Thymus (tissue), 14 donors: ENCODE measurements around the gene USP5. TPM values are rescaled to one million over a fixed set of nuclear protein-coding genes. Genes with fewer than 3 reads are reported as not detected.

ENCODE experiments used
- DNase-seq, 9 donors: peaks; one replicate each; pipeline ENCODE4 v3.0.0-alpha.2; 2013; ENCODE audit warnings: low spot score in 9 of 9, low read depth in 6 of 9, missing footprints in 1 of 9
- H3K27ac ChIP-seq, 2 donors: one replicate each; pipeline ENCODE4 v1.5.1; 2013; ENCODE audit warnings: control low read depth in 1 of 2, low read depth in 1 of 2, low read length in 1 of 2, mild to moderate bottlenecking in 1 of 2, moderate library complexity in 1 of 2
- H3K27me3 ChIP-seq, 2 donors: one replicate each; pipeline ENCODE4 v1.5.1; 2013; ENCODE audit warnings: low read length in 1 of 2; ENCODE audit not compliant: control insufficient read depth in 2 of 2, insufficient read depth in 1 of 2
- H3K36me3 ChIP-seq, 2 donors: one replicate each; pipeline ENCODE4 v1.5.1; 2013; ENCODE audit warnings: low read length in 1 of 2, mild to moderate bottlenecking in 1 of 2, moderate library complexity in 1 of 2; ENCODE audit not compliant: control insufficient read depth in 2 of 2, insufficient read depth in 2 of 2
- H3K4me1 ChIP-seq, 2 donors: one replicate each; pipeline ENCODE4 v1.5.1; 2013; ENCODE audit warnings: low read length in 2 of 2; ENCODE audit not compliant: control insufficient read depth in 2 of 2, insufficient read depth in 2 of 2
- H3K4me3 ChIP-seq, 2 donors: one replicate each; pipeline ENCODE4 v1.5.1; 2013; ENCODE audit warnings: low read length in 2 of 2, control low read depth in 1 of 2, mild to moderate bottlenecking in 1 of 2
- H3K9me3 ChIP-seq, 2 donors: one replicate each; pipeline ENCODE4 v1.5.1; 2013; ENCODE audit warnings: low read length in 1 of 2, mild to moderate bottlenecking in 1 of 2; ENCODE audit not compliant: control insufficient read depth in 2 of 2, insufficient read depth in 1 of 2
- WGBS: extraction: QIAGEN DNeasy Blood & Tissue Kit; methylation state at CpG from one replicate; pipeline ENCODE4 v1.1.7; 2013; 5-methylcytosine and 5-hydroxymethylcytosine counted together
- long read RNA-seq, 10 donors: transcript quantifications; one replicate each; lab custom pipeline, GENCODE V29; 2026
- polyA plus RNA-seq: library from polyadenylated mRNA; stranded (reverse); fragments of 200-250 nt; gene quantifications from one replicate; pipeline ENCODE4 v1.2.3, GENCODE V29; 2013
- total RNA-seq: library from RNA; stranded (reverse); fragments of 120-200 nt; gene quantifications from one replicate; pipeline ENCODE4 v1.2.4, GENCODE V29; 2013
- donor health status: healthy.

Gene USP5
- total RNA-seq (61.1 TPM), polyA plus RNA-seq (32.2 TPM)
- long read RNA-seq, donor 1: 0 reads
- long read RNA-seq, donor 2: 0 reads
- long read RNA-seq, donor 3, transcript USP5-202 (20 exons, 3,083 nt): major isoform, 8 of 25 reads
- long read RNA-seq, donor 3, partial matches to known transcripts: 12 of 25 reads
- long read RNA-seq, donor 3, other reads (novel, unspliced or antisense): 0 of 25 reads
- long read RNA-seq, donor 4, partial matches to known transcripts: 0 of 2 reads
- long read RNA-seq, donor 4, other reads (novel, unspliced or antisense): 0 of 2 reads
- long read RNA-seq, donor 5, transcript USP5-202 (20 exons, 3,083 nt): major isoform, 6 of 19 reads
- long read RNA-seq, donor 5, partial matches to known transcripts: 12 of 19 reads
- long read RNA-seq, donor 5, other reads (novel, unspliced or antisense): 0 of 19 reads
- long read RNA-seq, donor 6, partial matches to known transcripts: 19 of 25 reads
- long read RNA-seq, donor 6, other reads (novel, unspliced or antisense): 0 of 25 reads
- long read RNA-seq, donor 7, partial matches to known transcripts: 8 of 8 reads
- long read RNA-seq, donor 7, other reads (novel, unspliced or antisense): 0 of 8 reads
- long read RNA-seq, donor 8, partial matches to known transcripts: 7 of 8 reads
- long read RNA-seq, donor 8, other reads (novel, unspliced or antisense): 0 of 8 reads
- long read RNA-seq, donor 9, partial matches to known transcripts: 0 of 2 reads
- long read RNA-seq, donor 9, other reads (novel, unspliced or antisense): 0 of 2 reads
- long read RNA-seq, donor 10, partial matches to known transcripts: 5 of 7 reads
- long read RNA-seq, donor 10, other reads (novel, unspliced or antisense): 0 of 7 reads

- H3K4me1 ChIP-seq: peaks cover 19 to 39% of the 10 kb centered on the region in 2 donors
- H3K9me3 ChIP-seq: peaks cover 0 to 1% of the 10 kb centered on the region in 2 donors
- no peaks in the 10 kb centered on the region for H3K27me3 ChIP-seq
- DNase-seq: peak; percentile 96 to 100 (median 99)
- peak within 1 kb of the TSS; percentile 96 to 98 for H3K27ac ChIP-seq
- peak within 1 kb of the TSS; percentile 81 to 90 for H3K4me3 ChIP-seq
- peaks cover 36 to 57% of the 10 kb centered on the region in 2 donors for H3K36me3 ChIP-seq
- WGBS: under 1% methylated on average over 65 of the region's 65 CpGs
Measured at GRCh38 chr12:6851921-6852650, at the start of gene USP5. Gene USP5 (plus strand): TSS chr12:6852150. CDS start chr12:6852180, 30 bp downstream.

GRCh38 chr12:6807170-6807569 is 44.8 kb upstream of the USP5 start:
- Histone ChIP-seq H3K9me3 (no peaks in the 10 kb centered on the region), H3K27me3 (no peaks in the 10 kb centered on the region), H3K27ac (no peak overlapping the region), H3K4me3 (no peak overlapping the region), H3K4me1 (peaks cover 0 to 11% of the 10 kb centered on the region in 2 donors), H3K36me3 (peaks cover 41 to 61% of the 10 kb centered on the region in 2 donors)
- no peak for DNase-seq
- 95% methylated on average over 1 of the region's 1 CpG for WGBS

GRCh38 chr12:6809056-6809455 is 42.9 kb upstream of the USP5 start:
- WGBS: 94% methylated on average over 10 of the region's 10 CpGs
- Histone ChIP-seq H3K9me3 (no peaks in the 10 kb centered on the region), H3K4me3 (no peak overlapping the region), H3K27ac (no peak overlapping the region), H3K36me3 (peaks cover 39 to 62% of the 10 kb centered on the region in 2 donors), H3K27me3 (no peaks in the 10 kb centered on the region), H3K4me1 (peaks cover 0 to 11% of the 10 kb centered on the region in 2 donors)
- DNase-seq: no peak

- Histone ChIP-seq H3K36me3 (peaks cover 54 to 66% of the 10 kb centered on the region in 2 donors), H3K4me1 (peaks cover 0 to 11% of the 10 kb centered on the region in 2 donors), H3K4me3 (no peak overlapping the region), H3K27me3 (no peaks in the 10 kb centered on the region), H3K27ac (peak overlapping the region in 1 of 2 donors; percentile 39), H3K9me3 (no peaks in the 10 kb centered on the region)
- WGBS: 83% methylated on average over 1 of the region's 1 CpG
- DNase-seq: no peak
Measured at GRCh38 chr12:6810758-6811157, 41.2 kb upstream of the USP5 start.

GRCh38 chr12:6813363-6813762 is 38.6 kb upstream of the USP5 start:
- DNase-seq: no peak
- H3K9me3 ChIP-seq: peaks cover 0 to 3% of the 10 kb centered on the region in 2 donors
- no peaks in the 10 kb centered on the region for H3K27me3 ChIP-seq
- 91% methylated on average over 4 of the region's 4 CpGs for WGBS
- peaks cover 68 to 77% of the 10 kb centered on the region in 2 donors for H3K36me3 ChIP-seq
- peaks cover 0 to 16% of the 10 kb centered on the region in 2 donors for H3K4me1 ChIP-seq
- no peak overlapping the region for H3K27ac ChIP-seq
- no peak overlapping the region for H3K4me3 ChIP-seq

- peaks cover 0 to 5% of the 10 kb centered on the region in 2 donors for H3K27me3 ChIP-seq
- peaks cover 4 to 32% of the 10 kb centered on the region in 2 donors for H3K4me1 ChIP-seq
- H3K36me3 ChIP-seq: peaks cover 69 to 86% of the 10 kb centered on the region in 2 donors
- 89% methylated on average over 3 of the region's 3 CpGs for WGBS
- DNase-seq: no peak
- H3K4me3 ChIP-seq: no peak overlapping the region
- no peak overlapping the region for H3K27ac ChIP-seq
- peaks cover 0 to 3% of the 10 kb centered on the region in 2 donors for H3K9me3 ChIP-seq
Measured at GRCh38 chr12:6816598-6816997, 35.4 kb upstream of the USP5 start.

- Histone ChIP-seq H3K9me3 (peaks cover 0 to 3% of the 10 kb centered on the region in 2 donors), H3K36me3 (peaks cover 66 to 81% of the 10 kb centered on the region in 2 donors), H3K27ac (no peak overlapping the region), H3K4me3 (no peak overlapping the region), H3K4me1 (peaks cover 6 to 37% of the 10 kb centered on the region in 2 donors), H3K27me3 (peaks cover 0 to 10% of the 10 kb centered on the region in 2 donors)
- DNase-seq: no peak
- WGBS: 96% methylated on average over 8 of the region's 8 CpGs
Measured at GRCh38 chr12:6817098-6817497, 34.9 kb upstream of the USP5 start.

GRCh38 chr12:6817662-6818157 is 34.2 kb upstream of the USP5 start:
- H3K9me3 ChIP-seq: peaks cover 0 to 3% of the 10 kb centered on the region in 2 donors
- H3K4me3 ChIP-seq: no peak overlapping the region
- DNase-seq: no peak
- H3K36me3 ChIP-seq: peaks cover 62 to 77% of the 10 kb centered on the region in 2 donors
- H3K27me3 ChIP-seq: peaks cover 0 to 15% of the 10 kb centered on the region in 2 donors
- 95% methylated on average over 20 of the region's 20 CpGs for WGBS
- no peak overlapping the region for H3K27ac ChIP-seq
- H3K4me1 ChIP-seq: peaks cover 6 to 41% of the 10 kb centered on the region in 2 donors
